Measurements from ENCODE around the gene ZFYVE28.

DNA sequence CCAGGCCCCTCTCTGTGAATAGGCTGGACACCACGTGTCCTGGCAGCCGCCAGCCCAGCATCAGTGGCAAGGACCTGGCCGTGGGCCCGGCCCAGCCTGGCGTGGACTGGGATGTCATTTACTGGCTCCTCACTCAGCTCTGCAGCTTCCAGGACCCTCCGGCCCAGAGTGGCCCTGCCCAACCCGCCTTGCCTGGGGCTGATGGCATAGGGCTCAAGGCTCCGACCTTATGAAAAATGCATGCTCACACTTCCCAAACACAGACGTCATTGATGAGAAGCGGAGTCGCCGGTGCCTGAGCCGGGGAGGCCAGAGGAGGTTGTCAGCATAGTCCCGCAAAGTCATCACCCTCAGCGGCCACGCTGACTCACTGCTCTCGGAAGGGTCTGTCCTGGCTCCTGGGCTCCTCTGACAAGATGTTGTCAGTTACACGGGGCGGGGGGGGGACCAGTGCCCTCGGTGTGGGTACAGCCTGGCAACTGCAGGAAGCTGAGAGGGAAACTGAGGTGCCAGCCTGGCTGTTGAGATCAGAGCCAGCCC, 14.6 kb upstream of the ZFYVE28 start:
- TF ChIP-seq, protein P1, sequence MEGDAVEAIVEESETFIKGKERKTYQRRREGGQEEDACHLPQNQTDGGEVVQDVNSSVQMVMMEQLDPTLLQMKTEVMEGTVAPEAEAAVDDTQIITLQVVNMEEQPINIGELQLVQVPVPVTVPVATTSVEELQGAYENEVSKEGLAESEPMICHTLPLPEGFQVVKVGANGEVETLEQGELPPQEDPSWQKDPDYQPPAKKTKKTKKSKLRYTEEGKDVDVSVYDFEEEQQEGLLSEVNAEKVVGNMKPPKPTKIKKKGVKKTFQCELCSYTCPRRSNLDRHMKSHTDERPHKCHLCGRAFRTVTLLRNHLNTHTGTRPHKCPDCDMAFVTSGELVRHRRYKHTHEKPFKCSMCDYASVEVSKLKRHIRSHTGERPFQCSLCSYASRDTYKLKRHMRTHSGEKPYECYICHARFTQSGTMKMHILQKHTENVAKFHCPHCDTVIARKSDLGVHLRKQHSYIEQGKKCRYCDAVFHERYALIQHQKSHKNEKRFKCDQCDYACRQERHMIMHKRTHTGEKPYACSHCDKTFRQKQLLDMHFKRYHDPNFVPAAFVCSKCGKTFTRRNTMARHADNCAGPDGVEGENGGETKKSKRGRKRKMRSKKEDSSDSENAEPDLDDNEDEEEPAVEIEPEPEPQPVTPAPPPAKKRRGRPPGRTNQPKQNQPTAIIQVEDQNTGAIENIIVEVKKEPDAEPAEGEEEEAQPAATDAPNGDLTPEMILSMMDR (IDR thresholded peaks at IDR 0.05): no peak
- no peak for TF ChIP-seq POLR2AphosphoS5 (IDR thresholded peaks at IDR 0.05)
- no peak for TF ChIP-seq POLR2A (IDR thresholded peaks at IDR 0.05)
